SKM-1 (cell line): ENCODE data around the gene GPX8.
A peak's percentile ranks its signal among the peaks of the same experiment; 100 is the strongest.

Experiments
- DNase-seq: peaks from one replicate; lab custom pipeline; 2025; ENCODE audit not compliant: unreplicated experiment; lab: John Stamatoyannopoulos, UW

GPX8 gene

DNA sequence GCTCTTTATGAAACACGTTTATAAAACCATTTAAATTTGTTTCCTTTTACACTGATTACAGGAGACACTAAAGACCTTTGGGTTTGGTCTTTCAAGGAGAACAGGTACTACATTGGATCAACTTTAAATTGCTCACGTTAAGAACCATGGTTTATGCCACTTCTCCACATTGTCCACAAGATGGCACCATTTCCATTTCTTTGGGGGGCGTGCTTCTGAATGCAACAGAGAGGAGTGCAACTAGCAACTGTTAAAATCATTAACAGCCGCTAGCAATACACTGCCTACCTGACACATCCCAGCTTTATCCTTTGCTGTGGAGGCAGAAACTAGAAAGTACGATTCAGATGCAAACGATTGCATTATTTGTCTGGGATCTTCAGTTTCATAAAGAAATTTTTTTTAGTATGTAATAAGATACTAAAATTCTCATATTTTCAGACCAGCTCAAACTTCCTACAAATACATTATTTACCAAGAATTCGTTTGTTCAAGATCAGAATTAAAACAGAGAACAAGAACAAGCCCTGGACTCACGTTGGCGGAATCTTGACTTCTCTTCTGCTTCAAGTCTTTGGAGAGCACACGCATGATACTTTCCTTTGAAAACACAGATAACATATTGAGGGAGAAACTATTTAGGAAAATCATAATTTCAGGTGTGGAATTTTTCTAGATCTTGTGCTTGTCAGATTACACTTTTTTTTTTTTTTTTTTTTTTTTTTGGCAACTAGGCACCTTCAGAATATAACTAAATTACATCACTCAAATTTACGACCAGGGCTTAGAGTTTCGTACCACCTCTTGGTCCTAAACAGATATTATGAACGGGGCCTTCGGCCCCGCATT lies 12.3 kb downstream of the GPX8 start:
- peak; percentile 87 for DNase-seq

DNA sequence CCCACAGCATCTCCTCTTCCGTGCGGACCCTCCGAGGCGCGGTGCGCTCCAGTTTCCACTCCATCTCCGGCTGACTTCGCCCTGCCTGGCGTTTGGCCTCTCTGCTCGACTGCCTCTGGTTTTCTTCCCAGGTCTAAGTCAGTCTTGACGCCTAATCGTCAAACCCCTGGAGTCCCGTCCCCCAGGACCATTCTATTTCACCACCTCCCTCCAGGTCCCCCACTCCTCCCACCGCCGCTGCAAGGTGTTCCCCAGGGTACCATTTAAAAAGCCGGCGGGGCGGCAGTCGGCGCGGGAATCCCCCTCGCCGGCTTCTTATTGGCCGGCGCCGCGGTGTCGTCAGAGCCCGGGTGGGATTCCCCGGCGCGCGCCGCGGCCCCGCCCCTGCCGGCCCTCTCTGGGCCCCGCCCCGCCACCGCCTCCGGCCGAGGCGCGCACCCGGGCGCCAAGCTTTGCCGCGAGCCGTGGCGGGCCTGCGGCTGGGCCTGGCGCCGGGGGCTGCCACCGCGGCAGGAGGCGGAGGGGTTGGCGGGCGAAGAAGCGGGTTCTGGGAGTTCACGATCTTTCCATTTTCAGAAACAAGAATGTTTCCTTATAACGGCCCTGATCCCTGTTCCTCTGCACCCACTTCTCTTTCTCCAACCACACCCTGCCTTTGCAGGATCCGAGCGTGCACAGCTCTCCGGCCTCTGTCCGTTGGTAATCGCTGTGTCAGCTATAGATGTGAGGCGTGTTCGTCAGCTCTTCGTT lies 13.1 kb downstream of the GPX8 start, which contains the start of gene CDC20B:
TSS of gene CDC20B (minus strand) at position 241 of the 750 bp plus-strand sequence. CDS start at position 64, 177 bp downstream.
- DNase-seq, result no peak

DNA sequence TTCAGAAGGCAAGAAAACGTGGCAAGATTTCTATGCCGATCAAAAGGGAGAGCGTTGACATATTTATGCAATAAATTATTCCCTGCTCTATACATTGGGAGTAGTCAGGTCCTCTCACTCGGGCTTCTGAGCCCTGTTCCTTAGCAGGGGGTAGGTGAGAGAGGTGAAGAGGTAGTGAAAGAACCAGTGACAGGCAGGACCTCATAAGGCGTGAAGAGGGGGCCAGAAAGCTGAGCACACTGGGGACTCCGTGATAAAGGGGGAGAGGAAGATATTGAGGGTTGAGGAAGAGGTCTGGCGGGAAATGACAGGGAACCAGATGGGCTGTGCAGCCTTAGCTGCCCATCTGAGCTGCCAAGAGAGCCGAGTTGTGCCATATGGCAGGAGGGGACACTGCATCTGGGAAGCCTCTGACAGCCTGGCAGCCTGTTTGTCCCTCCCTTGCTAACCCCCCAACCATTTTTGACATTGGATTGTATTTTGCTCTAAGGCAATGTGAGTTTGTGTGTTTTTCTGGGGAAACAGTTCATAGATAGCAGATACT lies 13.8 kb downstream of the GPX8 start:
- DNase-seq, result no peak

DNA sequence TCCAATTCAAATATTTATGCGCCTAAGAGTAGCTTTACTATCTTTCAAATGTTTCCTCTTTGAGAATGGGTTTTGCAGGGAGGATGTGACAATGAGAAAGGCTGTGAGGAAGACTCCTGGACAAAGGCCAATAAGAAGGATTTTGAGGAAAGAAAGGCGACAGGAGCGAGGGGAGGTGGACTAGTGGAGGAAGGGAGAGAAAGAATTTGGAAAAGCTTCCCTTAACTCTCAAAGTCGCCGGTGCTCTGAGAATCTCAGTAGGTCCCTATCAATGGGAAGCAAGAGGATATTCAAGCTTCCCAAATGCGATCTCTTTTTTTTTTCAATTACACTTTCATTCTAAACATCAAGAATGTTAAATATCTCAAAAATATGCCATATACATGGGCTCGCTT lies 15.8 kb downstream of the GPX8 start:
- no peak for DNase-seq

DNA sequence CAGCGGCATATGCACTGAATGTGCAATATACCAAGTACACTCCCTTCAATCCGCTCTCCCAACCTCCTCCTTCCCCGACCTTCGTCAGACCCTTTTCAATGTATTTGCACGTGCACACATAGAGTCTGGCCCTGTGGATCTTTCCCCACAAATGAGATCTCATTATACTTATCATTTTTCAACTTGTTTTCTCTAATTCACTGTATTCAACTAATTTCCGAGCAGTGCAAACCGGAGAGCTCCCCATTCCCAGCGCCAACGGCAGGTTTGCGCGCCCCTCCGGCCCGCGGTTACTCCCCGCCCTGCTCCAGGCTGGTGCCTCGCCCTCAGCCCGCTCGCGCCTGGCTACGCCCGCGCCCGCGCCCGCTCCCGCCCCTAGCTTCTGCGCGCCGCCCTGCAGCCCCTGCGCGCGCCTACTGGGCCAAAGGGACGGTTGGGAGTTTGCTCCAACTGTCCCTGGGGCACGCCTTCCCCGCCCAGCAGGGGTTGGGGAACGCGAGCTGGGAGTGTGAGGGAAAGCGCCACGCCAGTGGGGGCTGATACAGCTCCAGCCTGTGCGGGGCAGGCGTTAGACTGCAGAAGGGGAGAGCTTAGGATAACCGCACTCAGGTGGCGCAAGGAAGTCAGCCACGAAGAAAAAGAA lies 16.3 kb downstream of the GPX8 start:
- no peak for DNase-seq

DNA sequence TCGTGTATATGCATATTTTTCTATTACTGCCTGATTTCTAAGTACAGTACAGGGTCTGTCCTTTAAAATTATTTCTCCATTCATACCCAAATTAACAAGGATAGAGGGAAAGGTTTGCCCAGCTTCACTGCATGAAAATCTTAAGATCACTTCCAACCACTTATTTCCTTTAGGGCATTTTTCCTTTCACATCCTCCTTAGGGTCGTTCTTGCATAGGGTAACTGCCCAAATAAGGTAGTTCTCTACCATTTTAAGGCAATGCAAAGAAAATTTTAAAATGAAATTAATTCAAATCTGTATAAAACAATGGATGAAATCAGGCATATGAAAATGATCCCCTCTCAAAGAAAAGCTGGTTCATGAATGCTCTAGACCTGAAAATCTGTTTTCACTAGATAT lies 17.1 kb downstream of the GPX8 start:
- DNase-seq, result no peak

DNA sequence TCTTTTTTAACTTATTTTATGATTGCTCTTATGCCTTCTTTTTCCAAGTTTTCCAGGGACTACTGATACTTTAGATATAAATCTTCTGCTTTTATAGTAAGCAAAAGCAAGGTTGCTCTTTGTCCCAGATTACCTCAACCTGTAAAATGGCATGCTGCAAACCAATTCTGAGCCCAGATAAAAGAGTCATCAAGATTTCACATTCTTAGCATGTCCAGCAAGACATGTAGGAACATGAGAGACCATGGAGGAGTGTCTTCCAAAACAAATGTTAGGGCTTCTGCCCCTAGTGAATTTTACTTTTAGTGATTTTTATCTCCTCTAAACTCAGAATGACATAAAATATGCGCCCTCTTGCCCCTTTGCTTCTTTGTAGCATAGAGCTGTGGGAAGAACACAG lies 20.0 kb downstream of the GPX8 start:
- no peak for DNase-seq

DNA sequence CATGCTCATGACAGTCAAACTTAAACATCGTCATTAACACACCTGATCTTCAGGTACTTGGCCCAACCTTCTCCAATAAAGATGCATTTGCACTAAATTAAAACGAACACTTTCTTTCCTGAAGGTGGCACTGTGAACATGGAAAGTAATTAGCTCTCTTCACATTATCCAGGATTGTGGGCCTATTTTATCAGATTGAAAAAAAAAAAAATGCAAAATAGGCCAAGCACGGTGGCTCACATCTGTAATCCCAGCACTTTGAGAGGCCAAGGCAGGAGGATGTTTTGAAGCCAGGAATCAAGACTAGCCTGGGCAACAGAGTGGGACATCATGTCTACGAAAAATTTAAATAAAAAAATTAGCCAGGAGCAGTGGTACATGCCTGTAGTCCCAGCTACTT lies 27.4 kb downstream of the GPX8 start:
- no peak for DNase-seq

DNA sequence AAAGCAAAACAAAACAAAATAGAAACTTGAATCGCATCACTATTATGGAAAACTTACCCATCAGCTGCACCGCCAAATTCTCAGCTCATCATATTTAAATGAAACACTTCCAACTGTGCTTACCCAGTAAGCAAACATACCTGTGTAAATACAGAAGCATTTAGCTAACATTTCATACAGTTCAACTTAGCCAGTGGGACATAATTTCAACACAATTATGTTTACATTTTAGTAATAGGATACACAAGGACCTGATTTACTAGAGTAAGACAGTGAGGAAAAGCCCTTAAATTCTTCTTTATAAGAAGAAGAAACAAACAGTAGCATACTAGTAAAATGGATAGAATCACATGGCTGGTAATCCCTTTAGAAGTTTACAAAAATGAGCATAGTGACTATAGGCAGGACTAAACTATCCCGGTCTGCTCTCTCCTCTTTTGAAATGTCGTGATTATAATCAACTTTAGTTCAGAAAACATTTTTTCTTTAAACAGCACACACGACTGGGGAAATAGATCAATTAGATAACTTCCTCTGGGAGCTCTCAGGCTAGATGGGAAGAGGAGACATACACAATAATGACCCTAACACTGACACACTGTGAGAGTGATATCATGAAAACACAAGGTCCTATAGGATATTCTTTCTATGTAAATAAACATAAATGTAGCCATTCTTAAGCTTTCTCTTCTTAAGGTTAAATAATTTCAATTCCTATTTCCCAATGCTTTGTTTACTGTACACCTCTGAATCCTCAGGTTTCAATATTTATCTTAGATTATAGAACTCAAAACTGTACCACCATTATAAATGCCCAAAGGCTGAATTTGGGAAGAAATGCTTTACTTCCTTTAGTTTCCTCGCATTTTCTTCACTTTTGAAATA lies 28.9 kb downstream of the GPX8 start:
- no peak for DNase-seq

DNA sequence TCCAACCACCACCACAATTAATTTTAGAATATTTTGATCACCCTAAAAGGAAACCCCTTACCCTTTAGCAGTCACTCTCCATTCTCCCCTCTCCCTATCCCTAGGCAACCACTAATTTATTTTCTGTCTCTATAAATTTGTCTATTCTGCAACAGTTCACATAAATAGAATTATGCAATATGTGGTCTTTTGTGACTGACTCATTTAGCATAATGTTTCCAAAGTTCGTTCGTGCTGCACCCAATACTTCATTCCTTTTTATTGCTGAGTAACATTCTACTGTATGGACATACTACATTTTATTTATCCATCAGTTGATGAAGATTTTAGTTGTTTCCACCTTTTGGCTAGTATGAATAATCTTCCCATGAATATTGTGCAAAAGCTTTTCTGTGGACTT lies 31.2 kb downstream of the GPX8 start:
- DNase-seq, result no peak

DNA sequence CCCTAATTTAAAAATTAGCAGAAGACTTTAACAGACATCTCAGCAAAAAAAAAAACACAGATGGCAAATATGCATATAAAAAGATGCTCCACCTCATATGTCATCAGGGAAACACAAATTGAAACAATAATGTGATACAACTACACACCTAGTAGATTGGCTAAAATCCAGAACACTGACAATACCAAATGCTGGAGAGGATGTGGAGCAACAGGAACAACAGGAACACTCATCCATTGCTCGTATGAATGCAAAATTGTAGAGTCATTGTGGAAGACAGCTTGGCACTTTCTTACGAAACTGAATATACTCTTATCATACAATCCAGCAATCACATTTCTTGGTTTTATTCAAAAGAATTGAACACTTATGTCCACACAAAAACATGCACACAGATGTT lies 45.0 kb downstream of the GPX8 start:
- no peak for DNase-seq

DNA sequence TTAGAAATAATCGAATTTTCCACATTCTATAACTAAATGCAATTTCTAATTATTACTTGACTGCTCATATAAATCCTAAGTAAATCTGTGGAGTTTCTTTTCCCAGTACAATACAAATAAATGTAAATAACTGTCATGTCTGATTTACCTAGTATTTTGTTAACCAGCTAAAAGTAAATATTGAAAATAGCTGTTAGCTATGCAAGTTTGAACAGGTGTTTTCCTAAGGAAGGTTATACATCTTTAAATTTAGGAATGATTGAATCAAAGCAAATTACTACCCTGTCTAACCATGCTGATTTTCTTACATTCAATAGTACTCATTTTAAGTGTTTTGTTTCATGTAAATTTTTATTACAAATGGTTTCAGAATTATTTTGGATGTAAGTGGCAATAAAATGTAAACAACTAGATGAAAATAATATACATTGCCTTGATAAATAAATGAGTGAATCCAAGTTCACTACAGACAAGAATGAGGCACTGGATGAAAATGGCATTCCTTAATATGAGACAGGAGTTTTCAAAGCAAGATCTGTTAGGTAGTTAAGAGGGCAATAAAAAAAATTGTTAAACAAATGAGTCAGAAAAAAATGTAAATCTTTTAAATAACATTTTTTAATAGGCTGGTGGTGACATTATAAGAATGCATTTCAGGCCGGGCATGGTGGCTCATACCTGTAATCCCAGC lies 51.4 kb downstream of the GPX8 start:
- no peak for DNase-seq
